Calu3 (cell line): ENCODE measurements around the gene ATG9A. TPM values are rescaled to one million over a fixed set of nuclear protein-coding genes. Genes with fewer than 3 reads are reported as not detected.

Experiments
- BruUV-seq: library from RNA; stranded (reverse); fragments of 400-500 nt; replicated peaks from 2 replicates; lab custom pipeline; 2021; lab: Mats Ljungman, UMichigan
- CTCF ChIA-PET: fragments of 300-600 bp; sonication (Branson Sonifier 250); formaldehyde crosslinking; loops from one replicate; lab custom pipeline; 2022; ENCODE audit warnings: antibody characterized with exemption; lab: Charles Lee
- DNase-seq: peaks from one replicate; pipeline ENCODE4 v3.0.0; 2022
- H3K27ac Mint-ChIP-seq: one replicate; pipeline ENCODE4 v1.8.0; 2022; ENCODE audit warnings: mixed read lengths; ENCODE audit not compliant: unreplicated experiment
- H3K27me3 Mint-ChIP-seq: one replicate; pipeline ENCODE4 v1.8.0; 2022; ENCODE audit warnings: mixed read lengths; ENCODE audit not compliant: unreplicated experiment
- H3K36me3 Mint-ChIP-seq: one replicate; pipeline ENCODE4 v1.8.0; 2022; ENCODE audit warnings: mild to moderate bottlenecking, moderate library complexity, mixed read lengths; ENCODE audit not compliant: insufficient read depth, unreplicated experiment
- H3K4me1 Mint-ChIP-seq: one replicate; pipeline ENCODE4 v1.8.0; 2022; ENCODE audit warnings: mild to moderate bottlenecking, low read depth, mixed read lengths; ENCODE audit not compliant: unreplicated experiment
- H3K4me3 Mint-ChIP-seq: one replicate; pipeline ENCODE4 v1.8.0; 2022; ENCODE audit warnings: mild to moderate bottlenecking, low read depth, moderate library complexity, mixed read lengths; ENCODE audit not compliant: unreplicated experiment
- H3K9me3 Mint-ChIP-seq: one replicate; pipeline ENCODE4 v1.8.0; 2022; ENCODE audit warnings: low read depth, mixed read lengths; ENCODE audit not compliant: unreplicated experiment
- CTCF ChIP-seq: fragments of 200-600 bp; IDR thresholded peaks from one replicate; pipeline ENCODE4 v1.8.0; 2022; ENCODE audit warnings: antibody characterized with exemption; ENCODE audit not compliant: unreplicated experiment
- intact Hi-C: fragments of 100-400 bp; cut with micrococcal nuclease; formaldehyde crosslinking; loops from one replicate; pipeline ENCODE4 v1.10.0; 2022; ENCODE audit not compliant: unreplicated experiment
- total RNA-seq: library from RNA; stranded (reverse); gene quantifications from 2 replicates; pipeline ENCODE4 v1.2.3, GENCODE V29; 2022

ATG9A gene
- total RNA-seq, 1 experiment from 2014 or later = 42.4 TPM

GRCh38 chr2:219209236-219210195, 19.9 kb downstream of the ATG9A start:
- intact Hi-C loops = loop anchor here (10.0 kb wide), 1 partner anchor 45 kb away; the partner anchor contains the start of gene NHEJ1
- CTCF ChIA-PET = interaction anchor here (1.2 kb wide), 1 partner anchor 8 kb away, joined by 3 read pairs; no protein-coding TSS in a partner anchor
- no TSS peak for BruUV-seq
- DNase-seq = no peak
- H3K4me3 Mint-ChIP-seq = no peak overlapping the region
- no peaks in the 10 kb centered on the region for H3K27me3 Mint-ChIP-seq
- peaks cover 8% of the 10 kb centered on the region for H3K4me1 Mint-ChIP-seq
- no peak for TF ChIP-seq CTCF
- no peaks in the 10 kb centered on the region for H3K9me3 Mint-ChIP-seq
- peaks cover 24% of the 10 kb centered on the region for H3K36me3 Mint-ChIP-seq
- H3K27ac Mint-ChIP-seq = no peak overlapping the region

GRCh38 chr2:219207884-219208740, 21.3 kb downstream of the ATG9A start:
- Mint-ChIP-seq H3K9me3 (no peaks in the 10 kb centered on the region), H3K4me1 (peaks cover 8% of the 10 kb centered on the region), H3K27ac (peak overlapping the region; percentile 35), H3K27me3 (no peaks in the 10 kb centered on the region), H3K4me3 (no peak overlapping the region), H3K36me3 (peaks cover 24% of the 10 kb centered on the region)
- no peak for DNase-seq
- no TSS peak for BruUV-seq
- no peak for TF ChIP-seq CTCF
- intact Hi-C loops = no loop called here
- CTCF ChIA-PET = interaction anchor here (1.2 kb wide), 1 partner anchor 10 kb away, joined by 3 read pairs; no protein-coding TSS in a partner anchor

DNA sequence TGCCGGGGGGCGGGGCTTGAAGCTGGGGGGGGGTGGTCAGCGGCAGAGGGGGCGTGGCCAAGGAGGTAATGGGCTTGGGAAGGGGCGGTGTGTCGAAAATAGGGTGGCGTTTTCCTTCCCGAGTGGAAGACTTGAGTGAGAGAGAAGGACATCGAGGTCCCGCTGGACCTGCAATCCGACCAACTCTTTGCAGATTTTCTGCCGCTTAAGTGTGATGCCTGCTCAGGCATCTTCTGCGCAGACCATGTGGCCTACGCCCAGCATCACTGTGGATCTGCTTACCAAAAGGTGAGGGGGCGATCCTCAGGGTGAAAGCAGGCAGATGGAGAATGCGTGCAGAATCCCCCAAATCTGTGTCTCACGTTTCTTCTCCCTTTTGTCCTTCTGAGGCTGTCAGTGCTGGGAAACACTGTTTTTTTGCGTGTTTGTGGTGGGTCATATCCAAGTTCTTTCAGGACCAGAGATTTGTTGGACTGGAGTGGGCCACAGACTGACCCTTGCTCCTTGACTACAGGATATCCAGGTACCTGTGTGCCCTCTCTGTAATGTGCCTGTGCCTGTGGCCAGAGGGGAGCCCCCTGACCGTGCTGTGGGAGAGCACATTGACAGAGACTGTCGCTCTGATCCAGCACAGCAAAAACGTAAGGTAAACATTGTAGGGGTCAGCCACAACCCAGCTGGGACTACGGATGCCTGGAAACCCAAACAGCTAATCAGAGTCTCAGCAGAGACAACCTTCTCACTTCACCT, 22.1 kb downstream of the ATG9A start:
- H3K4me1 Mint-ChIP-seq = peaks cover 8% of the 10 kb centered on the region
- TSS peak; percentile 74 for BruUV-seq

More for the DNA sequence above, 22.1 kb downstream of the ATG9A start:
- H3K36me3 Mint-ChIP-seq = peaks cover 24% of the 10 kb centered on the region
- intact Hi-C loops = no loop called here
- CTCF ChIA-PET = interaction anchor here (0.6 kb wide), 1 partner anchor 11 kb away, joined by 3 read pairs; no protein-coding TSS in a partner anchor
- peak overlapping the region; percentile 84 for H3K4me3 Mint-ChIP-seq
- no peaks in the 10 kb centered on the region for H3K9me3 Mint-ChIP-seq
- H3K27ac Mint-ChIP-seq = no peak overlapping the region
- H3K27me3 Mint-ChIP-seq = no peaks in the 10 kb centered on the region
- no peak for DNase-seq
- TF ChIP-seq CTCF = no peak
